Heart right ventricle (tissue), 16 donors: ENCODE measurements around the gene SLC29A3. TPM values are rescaled to one million over a fixed set of nuclear protein-coding genes. Genes with fewer than 3 reads are reported as not detected.
A peak's percentile ranks its signal among the peaks of the same experiment; 100 is the strongest.

Experiments
- ATAC-seq, 8 donors: fragments of 200-7000 bp; cut with Tn5 transposase; one replicate each; pipeline ENCODE4 v1.9.1; 2020; ENCODE audit warnings: mild to moderate bottlenecking in 8 of 8, moderate library complexity in 8 of 8, moderate number of reproducible peaks in 1 of 8
- DNase-seq, 2 donors: peaks; one replicate each; pipeline ENCODE4 v3.0.0-alpha.2; 2020
- H3K27ac ChIP-seq, 10 donors: fragments of 200-600 bp; sonication (generic) in 2 of 10; one replicate each; pipeline versions ENCODE4 v1.5.0 to v1.8.0; 2020 to 2022; ENCODE audit warnings: mild to moderate bottlenecking in 3 of 10
- H3K27me3 ChIP-seq, 7 donors: fragments of 200-600 bp; one replicate each; pipeline ENCODE4 v1.8.0; 2021 to 2022; ENCODE audit warnings: mild to moderate bottlenecking in 2 of 7
- H3K36me3 ChIP-seq, 9 donors: fragments of 200-600 bp; sonication (generic) in 1 of 9; one replicate each; pipeline versions ENCODE4 v1.5.0 to v1.8.0; 2020 to 2022; ENCODE audit warnings: mild to moderate bottlenecking in 2 of 9
- H3K4me1 ChIP-seq, 9 donors: fragments of 200-600 bp; sonication (generic) in 1 of 9; one replicate each; pipeline versions ENCODE4 v1.5.0 to v1.8.0; 2020 to 2022; ENCODE audit warnings: mild to moderate bottlenecking in 4 of 9
- H3K4me3 ChIP-seq, 10 donors: fragments of 200-600 bp; sonication (generic) in 2 of 10; one replicate each; pipeline versions ENCODE4 v1.5.0 to v1.8.0; 2020 to 2022; ENCODE audit warnings: mild to moderate bottlenecking in 7 of 10, moderate library complexity in 2 of 10
- H3K9me3 ChIP-seq, 11 donors: fragments of 200-600 bp in 10 of 11; sonication (generic) in 2 of 11; one replicate each; pipeline versions ENCODE4 v1.5.0 to v1.8.0; 2013 to 2022; ENCODE audit warnings: mild to moderate bottlenecking in 2 of 11, control low read depth in 1 of 11, moderate library complexity in 1 of 11
- WGBS, 2 donors: extraction: QIAGEN DNeasy Blood & Tissue Kit; methylation state at CpG; one replicate each; pipeline ENCODE4 v1.1.7; 2013; ENCODE audit warnings: inconsistent platforms in 1 of 2; 5-methylcytosine and 5-hydroxymethylcytosine counted together
- intact Hi-C, 10 donors: fragments of 100-400 bp; cut with DNase I; formaldehyde crosslinking; loops; one replicate each; pipeline versions ENCODE4 v1.11.1 to v1.14.2; 2022
- polyA plus RNA-seq, 2 donors: library from polyadenylated mRNA; stranded (reverse); fragments of 200-250 nt; gene quantifications; one replicate each; pipeline ENCODE4 v1.2.3, GENCODE V29; 2013
- total RNA-seq, 10 donors: library from RNA; stranded (reverse); fragmentation: NEBNext Ultra II Directional in 3 of 10; extraction: Animal tissue kit (Norgen Biotek cat#: 25700) in 3 of 10; gene quantifications; one replicate each; pipeline versions ENCODE4 v1.2.1 to v1.2.4, GENCODE V29; 2021 to 2023
- TF ChIP-seq, protein P1 (sequence below), 9 donors: fragments of 200-600 bp; sonication (generic) in 2 of 9; IDR thresholded peaks; one replicate each; pipeline versions ENCODE4 v1.5.0 to v1.8.0; 2021 to 2022; ENCODE audit warnings: antibody characterized with exemption in 9 of 9, mild to moderate bottlenecking in 5 of 9, moderate library complexity in 1 of 9
- donor health status: Arrhythmogenic right ventricular cardiomyopathy.
- donor health status: ischemic (EF 13 %, LVEDD 7.1; RV severe dilation, severe dysfunction).
- donor health status: healthy with polysubstance abuse.
- donor health status: DM: no; HTN: yes; CAD: no.
- donor health status: DM: no; HTN: no; CAD: no.
- donor health status: ischemic (EF 25% LVEDD 6.9; RV normal size, moderate dysfunction).
- donor health status: ischemic (EF 25% LVEDD 5.7; RV mildly dilated, moderate dysfunction).
- donor health status: healthy.
- donor health status: DM: yes; HTN: yes; CAD: no.
- donor health status: Ischemic cardiomyopathy.
- donor health status: ischemic (EF 35%, LVEDD 5.7; RV mildly dilated, moderate dysfunction).
- donor health status: nonischemic (EF 11% LVEDD 7.7; RV severe dilation, severe dysfunction).
- donor health status: DM: yes; HTN: yes; CAD: no.
- donor health status: PGD.
- donor health status: ischemic (EF 29% LVEDD 5.4; RV normal size, mild dysfunction).
- donor health status: nonischemic (EF 23%, LVEDD 6.1; RV moderate dilation, normal function).

SLC29A3 gene
- total and polyA plus RNA-seq, 12 donors, result 0.89 to 3.5 (median 1.2) TPM

DNA sequence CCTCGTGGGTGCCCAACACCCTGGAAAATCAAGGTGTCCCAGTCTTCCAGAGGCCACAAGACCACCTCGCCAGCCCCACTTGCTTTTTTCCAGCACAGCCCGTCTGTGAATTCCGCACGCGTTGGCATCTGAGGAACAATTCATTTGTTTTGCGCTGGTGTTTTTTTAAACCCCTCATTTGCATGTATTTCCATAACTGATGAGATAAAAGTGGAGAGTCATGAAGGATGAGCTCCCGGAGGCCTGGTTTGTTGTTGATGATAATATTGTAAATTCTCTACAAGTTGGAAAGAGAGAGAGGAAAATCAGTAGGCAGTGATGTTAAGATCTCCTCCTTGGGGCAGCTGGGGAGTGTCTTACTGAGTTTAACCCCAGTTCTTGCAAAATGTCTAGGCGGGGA, 34.6 kb downstream of the SLC29A3 start:
- peaks cover 0 to 26% (median 0%) of the 10 kb centered on the region in 9 donors for H3K4me1 ChIP-seq
- no peak overlapping the region for H3K4me3 ChIP-seq
- H3K27me3 ChIP-seq, result no peaks in the 10 kb centered on the region
- WGBS, 2 donors, result 72 to 81% methylated on average over 9 of the region's 9 CpGs
- H3K9me3 ChIP-seq, result no peaks in the 10 kb centered on the region
- intact Hi-C loops, result no loop called here
- DNase-seq, result no peak
- TF ChIP-seq, protein P1, sequence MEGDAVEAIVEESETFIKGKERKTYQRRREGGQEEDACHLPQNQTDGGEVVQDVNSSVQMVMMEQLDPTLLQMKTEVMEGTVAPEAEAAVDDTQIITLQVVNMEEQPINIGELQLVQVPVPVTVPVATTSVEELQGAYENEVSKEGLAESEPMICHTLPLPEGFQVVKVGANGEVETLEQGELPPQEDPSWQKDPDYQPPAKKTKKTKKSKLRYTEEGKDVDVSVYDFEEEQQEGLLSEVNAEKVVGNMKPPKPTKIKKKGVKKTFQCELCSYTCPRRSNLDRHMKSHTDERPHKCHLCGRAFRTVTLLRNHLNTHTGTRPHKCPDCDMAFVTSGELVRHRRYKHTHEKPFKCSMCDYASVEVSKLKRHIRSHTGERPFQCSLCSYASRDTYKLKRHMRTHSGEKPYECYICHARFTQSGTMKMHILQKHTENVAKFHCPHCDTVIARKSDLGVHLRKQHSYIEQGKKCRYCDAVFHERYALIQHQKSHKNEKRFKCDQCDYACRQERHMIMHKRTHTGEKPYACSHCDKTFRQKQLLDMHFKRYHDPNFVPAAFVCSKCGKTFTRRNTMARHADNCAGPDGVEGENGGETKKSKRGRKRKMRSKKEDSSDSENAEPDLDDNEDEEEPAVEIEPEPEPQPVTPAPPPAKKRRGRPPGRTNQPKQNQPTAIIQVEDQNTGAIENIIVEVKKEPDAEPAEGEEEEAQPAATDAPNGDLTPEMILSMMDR (IDR thresholded peaks at IDR 0.05), result no peak
- H3K36me3 ChIP-seq, result peaks cover 0 to 42% (median 0%) of the 10 kb centered on the region in 9 donors
- no peak overlapping the region for H3K27ac ChIP-seq
- no peak for ATAC-seq

DNA sequence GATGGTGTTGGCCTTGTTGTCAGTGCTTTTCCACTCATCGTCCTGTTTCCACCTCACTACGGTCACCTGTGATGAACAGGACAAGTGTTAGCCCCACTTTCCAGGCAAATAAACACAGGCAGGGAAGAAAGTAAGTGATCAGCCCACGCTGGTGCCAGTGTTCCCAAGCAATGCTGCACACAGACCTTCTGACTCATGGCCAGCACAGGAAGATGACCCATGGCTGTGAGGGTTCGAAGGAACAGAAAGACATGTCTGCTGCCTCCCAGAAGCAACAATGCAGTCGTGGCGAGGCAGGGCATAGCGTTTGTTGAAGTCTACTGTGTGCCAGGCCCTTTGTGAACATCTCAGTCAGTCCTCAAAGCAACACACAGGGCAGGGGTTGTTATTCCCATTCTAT, 35.7 kb downstream of the SLC29A3 start:
- TF ChIP-seq, protein P1 (IDR thresholded peaks at IDR 0.05), result no peak
- no peaks in the 10 kb centered on the region for H3K9me3 ChIP-seq
- peaks cover 0 to 42% (median 0%) of the 10 kb centered on the region in 9 donors for H3K36me3 ChIP-seq
- DNase-seq, result no peak
- no peak overlapping the region for H3K27ac ChIP-seq
- H3K4me1 ChIP-seq, result peaks cover 0 to 37% (median 0%) of the 10 kb centered on the region in 9 donors
- no peaks in the 10 kb centered on the region for H3K27me3 ChIP-seq
- ATAC-seq, result no peak
- H3K4me3 ChIP-seq, result no peak overlapping the region
- intact Hi-C loops, result no loop called here
- 86 to 90% methylated on average over 7 of the region's 7 CpGs for WGBS, 2 donors

DNA sequence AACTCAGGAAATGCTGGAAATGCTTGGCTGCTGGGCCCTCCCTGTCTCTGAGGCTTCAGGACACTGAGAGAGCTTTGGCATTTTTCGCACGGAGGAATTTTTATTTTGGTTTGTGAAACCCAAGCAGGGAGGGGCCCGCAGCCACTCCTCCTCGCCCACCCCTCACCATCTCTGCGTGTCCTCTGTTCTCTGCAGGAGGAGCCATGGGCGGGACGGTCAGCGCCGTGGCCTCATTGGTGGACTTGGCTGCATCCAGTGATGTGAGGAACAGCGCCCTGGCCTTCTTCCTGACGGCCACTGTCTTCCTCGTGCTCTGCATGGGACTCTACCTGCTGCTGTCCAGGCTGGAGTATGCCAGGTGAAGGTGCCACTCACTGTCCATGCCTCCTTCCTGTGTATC, 36.8 kb downstream of the SLC29A3 start:
- WGBS, 2 donors, result 88 to 92% methylated on average over 12 of the region's 12 CpGs
- no peaks in the 10 kb centered on the region for H3K27me3 ChIP-seq
- DNase-seq (no peak), ATAC-seq (no peak)
- TF ChIP-seq, protein P1 (IDR thresholded peaks at IDR 0.05), result no peak
- H3K4me3 ChIP-seq, result no peak overlapping the region
- peaks cover 0 to 42% (median 0%) of the 10 kb centered on the region in 9 donors for H3K36me3 ChIP-seq
- H3K9me3 ChIP-seq, result no peaks in the 10 kb centered on the region
- H3K4me1 ChIP-seq, result peaks cover 0 to 44% (median 0%) of the 10 kb centered on the region in 9 donors
- intact Hi-C loops, result no loop called here
- no peak overlapping the region for H3K27ac ChIP-seq

DNA sequence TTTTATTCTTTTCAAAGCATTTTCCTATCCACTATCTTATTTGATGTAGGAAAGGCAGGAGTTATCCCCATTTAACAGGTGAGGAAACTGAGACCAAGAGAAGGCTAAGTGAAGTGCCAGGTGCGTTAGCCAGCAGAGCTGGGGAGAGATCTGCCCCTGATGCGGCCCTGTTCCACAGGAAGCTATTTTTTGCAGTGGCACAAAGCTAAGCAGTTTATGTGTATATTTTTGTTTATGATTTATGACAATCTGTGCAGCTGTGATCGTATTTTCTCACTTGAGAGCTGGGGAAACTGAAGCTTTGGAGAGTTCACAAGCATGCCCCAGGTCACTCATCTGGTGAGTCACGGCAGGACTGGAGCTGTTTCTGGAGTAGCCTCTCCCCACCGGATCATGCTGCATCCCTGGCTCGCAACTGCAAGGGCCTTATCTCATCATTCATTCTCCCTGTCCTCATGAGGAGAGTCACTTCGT, 38.8 kb downstream of the SLC29A3 start:
- Histone ChIP-seq H3K4me3 (no peak overlapping the region), H3K27ac (peak overlapping the region in 2 of 10 donors; percentile 4 to 81), H3K27me3 (no peaks in the 10 kb centered on the region), H3K4me1 (peaks cover 0 to 32% (median 0%) of the 10 kb centered on the region in 9 donors), H3K9me3 (no peaks in the 10 kb centered on the region), H3K36me3 (peaks cover 0 to 56% (median 0%) of the 10 kb centered on the region in 9 donors)
- TF ChIP-seq, protein P1 (IDR thresholded peaks at IDR 0.05), result no peak
- intact Hi-C loops, result no loop called here
- ATAC-seq (peak in 2 of 8 donors; percentile 10 to 38), DNase-seq (no peak)
- WGBS, 2 donors, result 58 to 65% methylated on average over 7 of the region's 7 CpGs
